NOMO-1 (cell line): ENCODE measurements around the gene SH2D6.
"Not testable (repeated sequence)": the region's sequence is repeated elsewhere in the genome, so short reads cannot be mapped to it uniquely, and the experiment has no call there.

Source experiments
- DNase-seq, 2 experiments: peaks; one replicate each; lab custom pipeline; 2025; ENCODE audit not compliant: unreplicated experiment in 2 of 2; lab: John Stamatoyannopoulos, UW

The SH2D6 gene

DNA sequence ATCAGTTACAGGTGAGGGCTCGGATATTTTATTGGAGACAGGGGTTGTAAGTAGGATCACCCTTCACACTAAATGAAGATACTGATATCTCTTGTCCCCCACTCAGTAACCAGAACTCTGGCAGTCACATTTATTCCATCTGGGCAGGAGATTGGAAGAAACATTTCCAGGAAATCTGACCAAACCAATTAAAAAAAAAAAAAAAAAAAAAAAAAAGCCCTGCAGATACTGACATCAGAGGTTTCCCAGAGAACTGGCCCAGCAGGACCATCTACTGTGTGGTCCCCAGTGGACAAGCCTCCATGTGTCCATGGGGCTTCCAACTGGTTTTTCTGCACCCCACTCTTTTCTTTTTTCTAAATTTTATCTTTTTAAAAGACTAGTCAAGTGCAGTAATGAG, 41.3 kb downstream of the SH2D6 start:
- DNase-seq: no peak

GRCh38 chr2:85462322-85462721, 43.8 kb downstream of the SH2D6 start:
- no peak for DNase-seq

GRCh38 chr2:85468096-85468703, 49.7 kb downstream of the SH2D6 start:
- DNase-seq: no peak

- DNase-seq: no peak
Measured at GRCh38 chr2:85468704-85469349, 50.3 kb downstream of the SH2D6 start.

DNA sequence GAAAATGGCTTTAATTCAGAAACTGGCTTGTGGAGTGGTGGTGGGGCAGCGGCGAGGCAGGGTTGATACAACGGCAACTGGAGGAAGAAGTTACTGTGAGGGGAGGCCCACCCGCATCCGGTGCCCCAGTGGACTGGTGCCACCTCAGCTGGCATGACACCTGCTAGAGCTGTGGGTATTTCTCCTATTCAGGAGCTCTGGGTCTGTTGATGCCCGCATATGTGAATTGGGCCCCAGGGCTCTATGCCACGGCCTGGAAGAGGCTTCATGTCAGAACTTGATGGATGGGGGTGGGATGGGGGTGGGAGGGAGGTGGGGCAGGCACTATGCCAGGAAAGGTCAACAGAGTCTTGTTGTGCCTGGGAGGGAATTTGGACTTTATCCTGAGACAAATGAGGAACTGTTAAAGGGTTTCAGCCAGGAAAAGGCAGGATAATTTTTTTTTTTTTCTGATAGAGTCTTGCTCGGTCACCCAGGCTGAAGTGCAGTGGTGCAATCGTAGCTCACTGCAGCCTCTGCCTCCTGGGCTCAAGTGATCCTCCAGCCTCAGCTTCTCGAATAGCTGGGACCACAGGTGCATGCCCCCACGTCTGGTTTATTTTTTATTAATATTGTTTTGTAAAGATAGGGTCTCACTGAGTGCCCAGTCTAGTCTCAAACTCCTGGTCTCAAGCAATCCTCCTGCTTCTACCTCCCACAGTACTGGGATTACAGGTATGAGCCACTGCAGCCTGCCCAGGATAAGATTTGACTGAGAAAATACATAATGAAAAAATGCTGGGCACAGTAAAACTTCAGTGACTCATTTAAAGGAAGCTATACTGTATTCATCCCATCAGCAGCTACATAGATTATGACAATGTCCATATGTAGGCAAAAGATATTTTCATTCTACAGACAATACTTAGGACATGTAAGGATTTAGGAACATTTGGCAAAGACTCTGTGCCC, 52.6 kb downstream of the SH2D6 start:
- no peak for DNase-seq

DNA sequence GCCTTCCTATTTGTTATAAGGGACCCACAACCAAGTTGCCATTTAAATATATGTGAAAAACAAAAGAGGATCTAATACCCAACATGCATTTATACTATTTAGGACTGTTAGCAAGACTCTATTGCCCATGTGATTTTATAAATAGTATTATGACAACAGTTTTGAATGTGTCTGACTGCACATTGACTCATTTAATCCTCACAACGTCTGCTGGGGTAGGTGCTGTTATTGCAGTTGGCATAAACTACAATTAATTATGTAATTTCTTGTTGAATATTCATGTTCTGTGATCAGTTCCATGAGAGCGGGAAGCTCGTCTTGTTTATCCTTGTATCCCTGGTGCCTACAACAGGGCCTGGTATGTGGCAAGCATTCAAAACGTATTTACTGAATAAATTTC, 53.7 kb downstream of the SH2D6 start:
- DNase-seq: no peak

- no peak for DNase-seq
Measured at GRCh38 chr2:85475799-85476490, 57.4 kb downstream of the SH2D6 start.

DNA sequence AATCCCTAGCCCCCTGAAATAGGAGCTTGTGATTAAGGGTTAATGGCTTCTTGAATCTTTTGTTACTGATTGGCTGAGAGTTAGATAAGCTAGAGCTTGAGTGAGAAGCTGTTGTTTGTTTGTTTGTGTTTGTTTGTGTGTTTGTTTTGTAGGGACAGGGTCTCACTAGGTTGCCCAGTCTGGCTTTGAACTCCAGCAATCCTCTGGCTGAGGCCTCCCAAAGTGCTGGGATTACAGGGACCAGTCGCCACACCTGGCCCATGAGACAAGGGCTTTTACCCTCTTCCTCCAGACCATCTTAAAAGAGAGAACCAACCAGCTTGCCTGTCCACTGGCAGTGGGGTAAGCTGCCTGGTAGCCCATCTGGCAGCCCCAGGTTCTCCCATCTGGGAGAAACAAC, 58.1 kb downstream of the SH2D6 start:
- DNase-seq: no peak

DNA sequence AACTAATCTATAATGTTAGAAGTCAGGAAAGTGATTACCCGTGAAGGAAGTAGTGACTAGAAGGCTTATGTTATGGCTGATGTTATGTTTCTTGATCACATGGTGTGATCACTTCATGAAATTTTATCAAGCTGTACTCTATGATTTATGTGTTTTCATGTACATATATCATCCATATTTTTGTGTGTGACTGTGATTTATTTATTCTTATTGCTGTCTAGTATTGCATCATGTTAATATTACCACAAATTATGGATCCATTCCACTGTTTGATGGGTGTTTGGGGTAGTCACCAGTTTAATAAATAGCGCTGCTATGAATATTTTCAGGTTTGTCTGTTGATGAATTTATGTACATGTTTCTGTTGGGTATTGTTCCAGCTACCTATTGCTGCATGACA, 59.4 kb downstream of the SH2D6 start:
- DNase-seq: no peak

DNA sequence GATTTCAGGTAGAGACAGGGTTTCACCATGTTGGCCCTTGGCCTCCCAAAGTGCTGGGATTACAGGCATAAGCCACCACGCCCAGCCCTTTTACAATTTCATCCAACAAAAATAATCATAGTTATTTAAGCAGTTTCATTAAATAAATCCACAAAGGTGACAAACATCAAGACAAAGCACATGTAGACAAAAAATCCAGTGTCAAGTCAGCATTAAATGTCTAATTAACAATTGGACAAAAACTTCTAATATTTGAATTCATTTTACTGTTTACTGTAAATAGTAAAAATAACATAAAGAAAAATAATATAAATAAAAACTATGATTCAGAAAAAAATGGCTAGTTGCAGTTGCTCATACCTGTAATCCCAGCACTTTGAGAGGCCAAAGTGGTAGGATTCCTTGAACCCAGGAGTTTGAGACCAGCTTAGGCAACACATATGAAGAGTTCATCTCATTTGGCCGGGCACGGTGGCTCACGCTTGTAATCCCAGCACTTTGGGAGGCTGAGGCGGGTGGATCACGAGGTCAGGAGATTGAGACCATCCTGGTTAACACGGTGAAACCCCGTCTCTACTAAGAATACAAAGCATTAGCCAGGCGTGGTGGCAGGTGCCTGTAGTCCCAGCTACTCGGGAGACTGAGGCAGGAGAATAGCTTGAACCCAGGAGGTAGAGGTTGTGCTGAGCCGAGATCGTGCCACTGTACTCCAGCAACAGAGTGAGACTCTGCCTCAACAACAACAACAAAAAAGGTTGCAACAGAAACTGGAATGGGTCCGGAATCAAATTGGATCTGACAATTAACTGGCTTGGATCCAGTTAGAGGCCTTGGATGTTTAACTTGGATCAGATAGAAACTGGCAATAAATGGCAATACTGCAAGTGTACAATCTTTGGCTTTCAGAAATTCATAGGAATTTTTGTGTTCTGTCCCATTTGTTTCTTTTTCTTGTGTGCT, 63.6 kb downstream of the SH2D6 start:
- no peak for DNase-seq

DNA sequence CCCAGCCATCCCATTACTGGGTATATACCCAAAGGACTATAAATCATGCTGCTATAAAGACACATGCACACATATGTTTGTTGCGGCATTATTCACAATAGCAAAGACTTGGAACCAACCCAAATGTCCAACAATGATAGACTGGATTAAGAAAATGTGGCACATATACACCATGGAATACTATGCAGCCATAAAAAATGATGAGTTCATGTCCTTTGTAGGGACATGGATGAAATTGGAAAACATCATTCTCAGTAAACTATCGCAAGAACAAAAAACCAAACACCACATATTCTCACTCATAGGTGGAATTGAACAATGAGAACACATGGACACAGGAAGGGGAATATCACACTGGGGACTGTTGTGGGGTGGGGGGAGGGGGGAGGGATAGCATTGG, 66.1 kb downstream of the SH2D6 start:
- DNase-seq: not testable (repeated sequence)

GRCh38 chr2:85485815-85486214, 67.3 kb downstream of the SH2D6 start:
- DNase-seq: no peak
